ENCODE data around the gene PHF2. TPM values are rescaled to one million over a fixed set of nuclear protein-coding genes. Genes with fewer than 3 reads are reported as not detected.

The PHF2 gene
- total and polyA plus RNA-seq, 2 of the 8 experiments (the other 6 are each of a cell fraction or from before 2014, with no cell fraction given) = 3.4 to 9.4 TPM

DNA sequence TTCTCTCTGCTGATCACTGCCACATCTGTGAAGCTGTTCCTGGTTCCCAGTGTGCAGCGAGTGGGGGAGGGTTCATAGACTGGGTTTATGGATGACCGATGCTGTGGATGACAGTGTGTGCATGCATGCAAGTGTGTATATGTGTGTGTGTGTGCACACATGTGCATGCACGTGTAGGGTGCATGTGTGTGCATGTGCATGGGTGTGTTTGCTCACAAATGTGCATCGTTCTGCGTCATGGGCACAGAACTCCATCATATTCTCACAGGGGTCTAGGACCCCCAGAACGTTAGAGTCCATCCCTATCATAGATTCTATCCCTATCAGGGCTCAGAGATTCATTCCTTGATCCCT is 134.0 kb downstream of the PHF2 start:
- WGBS, 2 experiments (ENCODE audit: extremely low coverage in 1 of 2, insufficient coverage in 1 of 2, insufficient read length in 1 of 2, insufficient replicate concordance in 2 of 2, low coverage in 1 of 2, low lambda C conversion rate in 2 of 2, missing lambda C conversion rate in 1 of 2) = 88% methylated on average over 6 of the region's 6 CpGs; no CpG with 5 or more reads in 1 of the 2 experiments
- Histone ChIP-seq H2AFZ (ENCODE audit: low read length) (no peak overlapping the region), H4K91ac (replicated peaks; ENCODE audit: insufficient read length, low read length) (no peak overlapping the region), H4K8ac (ENCODE audit: extremely low read depth, insufficient read depth, low read length) (no peak overlapping the region), H2BK12ac (ENCODE audit: low read depth, low read length) (no peak overlapping the region), H2BK120ac (replicated peaks; ENCODE audit: low read depth, low read length) (no peak overlapping the region), H3K27ac (ENCODE audit: low read depth, low read length) (no peak overlapping the region), H3K4me3 (ENCODE audit: extremely low read depth in 1 of 4, insufficient read depth in 2 of 4, low read depth in 3 of 4, low read length in 4 of 4) (no peak overlapping the region), H2AK5ac (ENCODE audit: low read depth, low read length) (no peak overlapping the region), H3K56ac (replicated peaks; ENCODE audit: insufficient read length, low read depth, low read length) (no peak overlapping the region), H3K79me2 (ENCODE audit: control insufficient read depth in 1 of 2, insufficient read depth in 2 of 2, low read length in 2 of 2) (no peaks in the 10 kb centered on the region), H2BK5ac (ENCODE audit: low read depth, low read length) (no peak overlapping the region), H3K9me3 (ENCODE audit: insufficient read depth in 2 of 2, low read depth in 1 of 2, low read length in 1 of 2) (no peaks in the 10 kb centered on the region), H2BK20ac (ENCODE audit: low read length) (no peak overlapping the region), H3K79me1 (ENCODE audit: low read depth, low read length) (no peaks in the 10 kb centered on the region), H3K36me3 (ENCODE audit: control insufficient read depth in 2 of 4, insufficient read depth in 4 of 4, low read length in 3 of 4) (no peaks in the 10 kb centered on the region), H3K9ac (replicated peaks in 1 of 4; ENCODE audit: extremely low read depth in 1 of 4, low read depth in 3 of 4, low read length in 3 of 4) (no peak overlapping the region), H3K4ac (replicated peaks; ENCODE audit: insufficient read length, low read depth, low read length) (no peak overlapping the region), H4K5ac (ENCODE audit: insufficient read length, low read depth, low read length) (no peak overlapping the region), H3K4me1 (replicated peaks in 1 of 4; ENCODE audit: control insufficient read depth in 3 of 4, insufficient read depth in 4 of 4, low read length in 3 of 4) (no peaks in the 10 kb centered on the region), H4K20me1 (replicated peaks in 1 of 2; ENCODE audit: control insufficient read depth in 1 of 2, insufficient read depth in 2 of 2, low read length in 2 of 2) (peaks cover 0 to 2% of the 10 kb centered on the region in 2 experiments), H3K23me2 (ENCODE audit: low read depth, low read length) (no peaks in the 10 kb centered on the region; the same call in 1 of the 2 replicates), H3K27me3 (replicated peaks in 1 of 4; ENCODE audit: control insufficient read depth in 3 of 4, extremely low read depth in 1 of 4, insufficient read depth in 3 of 4, low read length in 3 of 4) (no peaks in the 10 kb centered on the region), H2BK15ac (ENCODE audit: low read length) (no peak overlapping the region), H3K14ac (ENCODE audit: insufficient read length) (no peak overlapping the region), H3K4me2 (ENCODE audit: insufficient read depth in 1 of 2, low read depth in 2 of 2, low read length in 2 of 2) (no peak overlapping the region), H3K23ac (ENCODE audit: insufficient read length) (no peak overlapping the region), H3K18ac (ENCODE audit: extremely low read depth, low read length) (no peak overlapping the region)
- POLR2A ChIA-PET (ENCODE audit: partially characterized antibody) = no interaction called here
- CTCF ChIA-PET (ENCODE audit: partially characterized antibody) = interaction anchor here (0.8 kb wide), 1 partner anchor 283 kb away, joined by 4 read pairs; no protein-coding TSS in a partner anchor
- FAIRE-seq = no peak
- no peak for DNase-seq (ENCODE audit: low read depth in 1 of 2, low spot score in 2 of 2)
- TF ChIP-seq GABPA (IDR thresholded peaks at IDR 0.05; ENCODE audit: borderline replicate concordance, insufficient read depth, low read length) (no peak), KDM4A (IDR thresholded peaks at IDR 0.05; ENCODE audit: low read depth, low read length, severe bottlenecking) (no peak), CBX8 (IDR thresholded peaks at IDR 0.05; ENCODE audit: borderline replicate concordance, low read depth, low read length) (no peak), GTF2F1 (IDR thresholded peaks at IDR 0.05; ENCODE audit: borderline replicate concordance, low read depth, low read length) (no peak), YY1 (IDR thresholded peaks at IDR 0.05; ENCODE audit: low read depth, low read length) (no peak), TCF12 (IDR thresholded peaks at IDR 0.05; ENCODE audit: low read depth, low read length) (no peak), KDM5A (IDR thresholded peaks at IDR 0.05; ENCODE audit: low read length) (no peak), NRF1 (IDR thresholded peaks at IDR 0.05; ENCODE audit: low read depth, low read length) (no peak), TAF1 (IDR thresholded peaks at IDR 0.05; ENCODE audit: low read depth, low read length) (no peak), HDAC2 (IDR thresholded peaks at IDR 0.05; ENCODE audit: borderline replicate concordance in 1 of 2, low read depth in 2 of 2, low read length in 2 of 2) (no peak), RFX5 (IDR thresholded peaks at IDR 0.05; ENCODE audit: borderline replicate concordance, low read depth, low read length) (no peak)

All from H1 (cell line).